ENCODE data around the gene PHF12. TPM values are rescaled to one million over a fixed set of nuclear protein-coding genes. Genes with fewer than 3 reads are reported as not detected.

The PHF12 gene
- total and polyA plus RNA-seq, 2 of the 4 experiments (the other 2 are of a cell fraction) = 24.4 to 25.6 TPM

DNA sequence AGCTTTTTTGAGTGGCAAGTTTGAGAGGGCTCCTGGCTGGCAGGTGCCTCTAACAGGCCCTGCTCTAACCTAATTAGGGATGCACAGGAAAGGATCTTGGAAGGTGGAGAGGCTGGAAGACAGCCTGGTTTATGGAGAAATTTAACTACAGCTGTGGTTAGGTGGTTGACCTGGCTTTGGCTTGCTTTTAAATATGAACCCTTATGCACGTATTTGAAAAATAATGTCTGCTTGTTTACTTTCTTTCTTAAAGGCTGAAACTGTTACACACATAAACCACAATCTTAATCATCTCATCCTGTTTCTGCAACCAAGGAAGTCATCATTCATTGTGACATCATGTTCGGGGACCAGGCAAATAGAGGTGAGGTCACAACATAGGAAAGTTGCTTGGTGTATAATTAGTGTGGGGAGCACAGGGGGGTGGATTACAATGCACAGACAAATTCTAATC lies 25.4 kb downstream of the PHF12 start:
- ATAC-seq (ENCODE audit: low read depth) = peak; percentile 67
- no peak overlapping the region for H3K18ac ChIP-seq (ENCODE audit: low read depth, low read length)
- intact Hi-C loops (cut with micrococcal nuclease) = no loop called here
- BruUV-seq (replicated peaks) = no TSS peak
- no peak overlapping the region for H2BK120ac ChIP-seq (ENCODE audit: low read depth, low read length)
- peak overlapping the region; percentile 22; the same call in 1 of the 2 replicates for H3K14ac ChIP-seq (replicated peaks; ENCODE audit: low read depth, low read length)
- H4K91ac ChIP-seq (ENCODE audit: insufficient read depth, low read depth, low read length) = no peak overlapping the region
- peaks cover 24% of the 10 kb centered on the region for H3K36me3 ChIP-seq (ENCODE audit: control insufficient read depth, insufficient read depth, low read length)
- H3K79me1 ChIP-seq (ENCODE audit: low read depth in 1 of 2, low read length in 2 of 2) = peaks cover 52 to 90% of the 10 kb centered on the region in 2 experiments
- H4K8ac ChIP-seq (ENCODE audit: low read depth in 2 of 2, low read length in 2 of 2) = no peak overlapping the region
- H3K4ac ChIP-seq (ENCODE audit: low read depth, low read length) = no peak overlapping the region; the same call in 1 of the 2 replicates
- peaks cover 84% of the 10 kb centered on the region for H4K20me1 ChIP-seq (ENCODE audit: insufficient read depth, low read length)
- dilution Hi-C loops (cut with HindIII; ENCODE audit: low sequenced_read_pairs, unreplicated experiment) = no loop called here
- no peak overlapping the region for H3K23ac ChIP-seq (ENCODE audit: low read depth, low read length)
- no peak overlapping the region; the same call in 1 of the 2 replicates for H3K56ac ChIP-seq (ENCODE audit: extremely low read depth, insufficient read depth, low read length)
- CTCF ChIA-PET = interaction anchor here (0.5 kb wide), 1 partner anchor 27 kb away, joined by 3 read pairs; no protein-coding TSS in a partner anchor
- POLR2A ChIA-PET (ENCODE audit: unreplicated experiment) = interaction anchor here (1.0 kb wide), 1 partner anchor 22 kb away, joined by 3 read pairs; no protein-coding TSS in a partner anchor
- H3K9me1 ChIP-seq (ENCODE audit: insufficient read depth, low read length) = peaks cover 27% of the 10 kb centered on the region
- H2AFZ ChIP-seq (replicated peaks; ENCODE audit: low read length, poor library complexity) = no peak overlapping the region
- no CpG with 5 or more reads among the region's 2 CpGs for WGBS, 2 experiments (ENCODE audit: extremely low coverage in 2 of 2, insufficient read length in 1 of 2)
- H3K4me1 ChIP-seq (ENCODE audit: control insufficient read depth, insufficient read depth, low read length) = peaks cover 14% of the 10 kb centered on the region
- no peaks in the 10 kb centered on the region for H3K27me3 ChIP-seq (ENCODE audit: control insufficient read depth, insufficient read depth, low read length)
- no peak overlapping the region for H2AK5ac ChIP-seq (ENCODE audit: low read depth, low read length)
- peak; percentile 45; the same call in 1 of the 2 replicates for TF ChIP-seq FOS (IDR thresholded peaks at IDR 0.05; ENCODE audit: low read depth, low read length)
- TF ChIP-seq BHLHE40 (IDR thresholded peaks at IDR 0.05; ENCODE audit: low read depth, low read length) = 0 out of 2 replicates have a peak, but pooled peaks have one; percentile 1
- TF ChIP-seq RFX5 (IDR thresholded peaks at IDR 0.05; ENCODE audit: low read depth, low read length) = no peak
- peak; percentile 92 for TF ChIP-seq CEBPB (IDR thresholded peaks at IDR 0.05; ENCODE audit: low read depth, low read length)
- peak; percentile 92 for DNase-seq
- in situ Hi-C loops (cut with MboI; ENCODE audit: low sequenced_read_pairs) = no loop called here
- peak overlapping the region; percentile 37 for H3K4me2 ChIP-seq (ENCODE audit: low read depth, low read length)
- H2AK9ac ChIP-seq (replicated peaks; ENCODE audit: low read depth, low read length, poor library complexity) = no peak overlapping the region
- no peak overlapping the region for H3K9ac ChIP-seq (ENCODE audit: low read depth, low read length)
- H3K27ac ChIP-seq (ENCODE audit: insufficient read depth, low read length) = no peak overlapping the region
- no peak overlapping the region for H4K5ac ChIP-seq (ENCODE audit: low read depth, low read length)
- no peak overlapping the region for H2BK20ac ChIP-seq (ENCODE audit: low read depth, low read length)
- no peak overlapping the region for H2BK15ac ChIP-seq (ENCODE audit: low read depth, low read length)
- peak overlapping the region; percentile 26 for H2BK5ac ChIP-seq (ENCODE audit: low read depth, low read length, poor library complexity, severe bottlenecking)
- no peak overlapping the region for H3K4me3 ChIP-seq (ENCODE audit: insufficient read depth, low read depth, low read length)
- peaks cover 8% of the 10 kb centered on the region for H3K9me3 ChIP-seq (ENCODE audit: control insufficient read depth, insufficient read depth, low read length)
